ENCODE measurements around the gene LSR.
A peak's percentile ranks its signal among the peaks of the same experiment; 100 is the strongest.
"Not testable (repeated sequence)": the region's sequence is repeated elsewhere in the genome, so short reads cannot be mapped to it uniquely, and the experiment has no call there.

LSR gene

DNA sequence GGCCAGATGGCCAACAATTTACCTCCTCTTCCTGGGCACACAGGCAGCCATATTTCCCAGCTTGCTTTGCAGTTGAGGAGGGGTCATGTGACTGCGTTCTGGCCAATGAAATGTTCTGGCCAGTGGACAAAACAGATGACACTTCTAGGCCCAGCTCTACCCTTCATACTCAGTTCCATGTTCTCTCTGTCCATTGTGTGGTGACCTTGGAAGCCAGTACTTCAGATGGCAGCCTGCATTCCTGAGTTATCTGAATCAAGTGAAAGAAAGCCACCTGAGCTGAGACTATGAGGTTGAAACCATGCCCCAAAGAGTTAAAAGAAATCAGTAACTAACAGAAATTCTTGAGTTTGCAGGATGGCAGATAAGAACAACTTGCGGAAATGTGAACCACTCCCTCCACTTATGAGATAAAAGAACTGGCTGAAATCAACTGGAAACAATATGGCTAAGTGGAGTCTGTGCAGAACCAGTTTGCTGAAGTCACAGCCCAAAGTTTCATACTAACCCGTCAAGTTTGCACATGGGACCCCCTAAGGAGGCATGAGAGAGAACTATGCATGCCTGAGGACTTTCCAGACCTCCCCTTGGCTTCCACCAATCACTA lies 28.4 kb upstream of the LSR start:
- DNase-seq: peak; percentile 11

DNA sequence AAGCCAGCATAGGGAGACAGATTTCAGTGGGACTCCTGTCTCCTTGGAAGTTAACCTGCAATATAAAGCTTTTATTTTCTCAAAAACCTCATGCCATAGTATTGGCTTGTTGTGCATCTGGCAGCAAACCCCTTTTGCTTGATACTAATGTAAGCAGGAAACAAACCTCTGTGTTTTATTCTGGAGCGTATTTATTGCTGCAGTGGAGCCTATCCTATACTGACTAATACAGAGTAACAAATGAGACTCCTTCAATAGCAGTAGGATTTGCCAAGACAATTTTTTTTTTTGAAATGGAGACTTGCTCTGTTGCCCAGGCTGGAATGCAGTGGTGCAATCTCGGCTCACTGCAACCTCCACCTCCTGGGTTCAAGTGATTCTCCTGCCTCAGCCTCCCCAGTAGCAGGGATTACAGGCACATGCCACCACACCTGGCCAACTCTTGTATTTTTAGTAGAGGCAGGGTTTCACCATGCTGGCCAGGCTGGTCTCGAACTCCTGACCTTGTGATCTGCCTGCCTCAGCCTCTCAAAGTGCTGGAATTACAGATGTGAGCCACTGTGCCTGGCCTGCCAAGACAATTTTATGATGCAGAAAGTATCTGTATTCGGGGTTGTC lies 27.7 kb upstream of the LSR start:
- not testable (repeated sequence) for DNase-seq

DNA sequence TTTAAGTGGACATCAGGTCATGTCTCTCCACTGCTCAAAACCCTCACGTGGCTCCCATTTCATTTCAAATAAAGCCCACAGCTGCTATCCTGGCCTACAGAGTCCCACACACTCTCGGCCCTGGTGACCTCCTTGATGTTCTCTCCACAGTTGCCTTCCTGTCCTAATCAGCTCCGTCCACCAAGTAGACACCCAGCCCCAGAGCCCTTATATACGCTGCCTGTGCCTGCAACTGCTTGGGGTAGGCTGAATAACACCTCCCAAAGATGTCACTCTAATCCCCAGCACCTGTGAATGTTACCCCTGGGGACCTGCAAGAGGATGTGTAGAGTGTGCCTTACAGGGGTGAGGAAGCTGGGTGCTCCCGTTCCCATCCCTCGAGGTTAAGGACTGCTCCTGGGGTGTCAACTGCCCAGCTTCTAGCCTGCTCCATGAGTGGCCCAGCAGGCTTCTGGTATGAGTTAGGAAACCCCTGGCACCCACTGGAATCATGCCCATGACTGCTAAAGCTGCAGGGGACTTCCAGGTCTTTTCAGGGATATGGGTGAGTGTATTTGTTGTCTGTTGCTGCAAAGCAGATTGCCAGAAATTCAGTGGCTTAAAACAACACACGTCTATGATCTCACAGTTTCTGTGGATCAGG lies 26.3 kb upstream of the LSR start:
- no peak for DNase-seq

DNA sequence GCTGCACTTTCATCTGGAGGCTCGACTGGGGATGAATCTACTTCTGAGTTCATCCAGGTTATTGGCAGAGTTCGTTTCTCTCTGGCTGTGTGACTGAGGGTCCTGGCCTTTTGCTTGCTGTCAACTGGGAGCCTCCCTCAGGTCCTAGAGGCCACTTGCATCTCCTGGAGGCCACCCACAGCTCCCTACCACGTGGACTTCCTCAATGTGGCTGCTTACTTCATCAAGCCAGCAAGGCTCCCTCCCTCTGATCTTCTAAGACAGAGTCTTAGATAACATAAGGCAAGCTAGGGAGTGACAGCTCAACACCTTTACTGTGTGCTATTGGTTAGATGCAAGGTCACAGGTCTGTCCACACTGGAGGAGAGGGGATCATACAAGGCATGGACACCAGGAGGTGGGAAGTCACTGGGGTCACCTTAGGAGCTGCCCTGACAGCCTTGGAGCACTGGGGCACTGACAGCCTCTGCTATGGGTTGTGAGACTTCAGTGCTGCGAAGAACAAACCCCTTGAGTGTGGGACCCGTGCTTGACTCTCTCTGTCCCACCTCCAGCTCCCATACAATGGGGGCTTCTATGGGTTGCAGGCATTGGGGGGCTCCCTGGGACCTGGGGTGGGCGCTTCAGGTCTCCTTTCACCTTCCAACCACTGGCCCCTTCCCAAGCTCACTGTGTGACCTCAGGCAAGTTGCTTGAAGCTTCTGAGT lies 25.6 kb upstream of the LSR start:
- no peak for DNase-seq

DNA sequence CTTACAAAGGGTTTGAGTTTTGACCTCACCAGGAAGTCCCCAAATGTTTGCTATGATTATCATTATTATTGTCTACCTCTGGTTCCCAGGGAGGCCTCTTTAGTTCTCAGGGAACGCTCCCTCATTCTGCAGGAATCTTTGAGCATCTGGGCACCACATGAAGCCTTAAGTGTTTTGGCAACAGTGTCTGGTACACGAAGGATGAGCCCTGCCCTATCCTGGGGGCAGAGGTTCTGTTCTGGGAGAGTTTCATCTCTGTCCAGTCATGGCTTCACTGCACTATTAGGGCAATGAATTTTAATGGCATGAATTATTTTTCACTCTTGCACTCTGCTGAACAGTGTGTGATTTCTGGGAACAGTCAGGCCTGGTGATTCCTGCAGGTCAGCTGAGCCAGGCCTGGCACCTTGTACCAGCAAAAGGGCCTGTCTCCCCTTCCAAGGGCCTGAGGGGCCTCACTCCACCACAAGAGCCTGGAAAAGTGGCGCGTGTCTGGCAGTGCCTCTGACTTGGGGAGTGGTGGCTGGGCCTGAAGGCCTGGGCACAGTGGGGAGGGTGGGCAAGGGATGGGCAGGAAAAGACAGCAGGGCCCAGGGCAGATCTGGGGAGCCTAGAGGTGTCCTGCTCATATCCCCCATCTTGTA lies 24.8 kb upstream of the LSR start:
- no peak for DNase-seq

DNA sequence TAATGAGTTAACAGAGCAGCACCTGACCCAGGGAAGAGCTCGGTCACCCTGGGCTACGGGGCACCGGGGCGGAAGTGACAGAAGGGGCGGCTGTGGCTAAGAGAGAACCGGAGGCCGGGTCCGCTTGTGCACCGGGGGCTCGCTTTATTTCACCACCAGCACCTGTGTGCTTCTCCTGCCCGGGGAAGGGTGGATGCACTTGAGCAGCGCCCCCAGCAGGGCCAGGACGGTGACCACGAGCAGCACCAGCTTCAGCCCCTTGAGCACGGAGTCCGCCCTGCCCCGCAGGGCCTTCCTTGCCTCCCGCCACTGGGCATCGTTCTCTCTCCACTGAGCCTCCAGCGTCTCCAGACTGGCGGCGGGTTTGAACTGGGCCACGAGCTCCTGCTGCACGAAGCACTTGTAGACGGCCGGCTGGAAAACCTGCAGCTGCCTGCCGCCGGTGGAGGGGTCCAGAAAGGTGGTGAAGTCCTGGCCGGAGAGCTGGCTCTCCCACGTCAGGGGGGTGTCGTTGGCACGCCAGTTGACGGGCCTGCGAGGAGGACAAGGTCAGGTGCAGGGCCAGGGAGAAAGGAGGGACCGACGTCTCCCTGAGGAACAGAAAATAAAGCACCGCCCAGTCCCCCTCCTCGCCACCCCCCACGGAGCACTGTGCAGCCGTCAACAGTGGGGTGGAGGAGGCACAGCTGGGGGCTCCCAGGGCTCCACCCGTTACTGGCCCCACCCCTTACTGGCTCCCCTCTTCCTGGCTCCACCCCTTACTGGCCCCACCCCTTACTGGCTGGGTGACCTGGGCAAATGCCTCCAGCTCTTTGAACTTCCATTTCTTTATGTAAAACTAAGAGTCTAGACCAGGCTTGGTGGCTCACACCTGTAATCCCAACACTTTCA lies 23.9 kb upstream of the LSR start:
- no peak for DNase-seq

DNA sequence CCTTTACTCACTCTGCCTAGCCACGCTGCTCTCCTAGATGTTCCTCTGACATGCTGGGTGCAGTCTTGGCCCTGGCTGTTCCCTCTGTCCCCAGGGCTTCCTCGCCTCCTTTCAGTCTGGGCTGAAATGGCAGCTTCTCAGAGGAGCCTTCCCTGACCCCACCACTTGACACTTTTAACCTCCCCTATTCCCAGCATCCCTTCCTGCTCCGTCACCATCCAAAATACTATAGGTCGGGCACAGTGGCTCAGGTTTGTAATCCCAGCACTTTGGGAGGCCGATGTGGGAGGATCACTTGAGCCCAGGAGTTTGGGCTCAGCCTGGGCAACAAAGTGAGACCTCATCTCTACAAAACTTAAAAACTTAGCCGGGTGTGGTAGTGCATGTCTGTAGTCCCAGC lies 22.9 kb upstream of the LSR start:
- DNase-seq: no peak

DNA sequence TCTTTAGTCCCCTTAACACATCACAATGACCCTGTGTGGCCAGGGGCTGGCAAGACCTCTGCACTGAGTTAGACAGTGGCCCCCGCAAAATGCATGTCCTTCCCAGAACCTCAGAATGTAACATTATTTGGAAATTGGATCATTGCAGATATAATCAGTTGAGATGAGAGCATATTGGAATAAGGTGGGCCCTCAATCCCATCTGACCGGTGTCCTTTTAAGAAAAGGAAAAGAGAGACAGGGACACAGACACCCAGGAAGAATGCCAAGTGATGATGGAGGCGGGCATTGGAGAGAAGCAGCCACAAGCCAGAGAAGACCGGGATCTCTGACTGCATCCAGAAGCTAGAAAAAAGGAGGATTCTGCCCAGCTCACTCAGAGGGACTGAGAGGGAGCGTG lies 22.1 kb upstream of the LSR start:
- DNase-seq: no peak

DNA sequence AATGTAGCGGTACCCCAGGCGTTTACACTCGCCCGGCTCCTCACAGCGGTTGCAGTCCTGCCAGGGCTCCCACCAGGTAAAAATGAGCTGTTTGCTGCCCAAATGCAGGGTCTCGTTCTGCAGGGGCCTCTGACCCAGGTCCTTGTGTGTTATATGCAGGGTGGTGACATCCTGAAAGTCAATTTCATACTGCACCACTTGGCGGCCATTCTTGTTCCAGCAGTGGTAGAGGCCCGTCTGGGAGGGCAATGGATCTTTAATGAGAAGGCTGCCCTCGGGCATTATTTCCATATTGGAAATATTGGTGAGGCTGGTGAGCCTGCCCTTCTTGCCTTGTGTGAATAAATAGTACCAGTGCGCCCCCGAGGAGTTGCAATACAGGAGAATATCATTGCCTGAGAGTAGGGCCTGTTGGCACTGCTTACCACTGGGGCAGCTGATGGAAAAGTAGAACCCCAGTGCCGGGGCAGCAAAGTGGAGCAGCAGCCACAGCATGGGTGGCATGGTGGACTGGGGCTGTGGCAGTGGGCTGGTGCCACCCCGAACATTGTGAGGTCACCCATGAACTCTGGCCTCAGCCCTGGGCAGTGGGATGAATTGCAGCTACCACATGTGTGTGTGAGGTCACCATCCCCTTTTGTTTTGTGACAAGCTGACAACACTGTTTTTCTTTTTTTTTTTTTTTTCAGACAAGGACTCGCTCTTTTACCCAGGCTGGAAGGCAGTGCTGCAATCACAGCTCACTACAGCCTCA lies 20.4 kb upstream of the LSR start, which contains the start of gene FAM187B:
FAM187B (minus strand) TSS at position 563 of the 754 bp plus-strand sequence; CDS start at position 504, 59 bp downstream.
- DNase-seq: no peak

DNA sequence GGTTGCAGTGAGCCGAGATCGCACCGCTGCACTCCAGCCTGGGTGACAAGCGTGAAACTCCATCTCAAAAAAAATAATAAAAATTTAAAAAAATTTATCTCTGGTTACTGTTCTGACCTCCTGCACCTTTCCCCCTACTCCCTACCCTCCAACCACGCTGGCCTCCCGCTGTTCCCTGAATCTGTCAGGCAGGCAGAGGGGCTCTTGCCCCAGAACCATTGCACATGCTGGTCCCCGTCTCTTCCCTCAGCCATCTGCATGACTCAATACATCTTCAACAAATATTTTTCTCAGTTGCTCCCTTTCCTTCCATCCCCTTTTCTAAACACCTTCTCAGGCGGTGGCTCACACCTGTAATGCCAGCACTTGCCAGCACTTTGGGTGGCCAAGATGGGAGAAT lies 19.2 kb upstream of the LSR start:
- DNase-seq: no peak

DNA sequence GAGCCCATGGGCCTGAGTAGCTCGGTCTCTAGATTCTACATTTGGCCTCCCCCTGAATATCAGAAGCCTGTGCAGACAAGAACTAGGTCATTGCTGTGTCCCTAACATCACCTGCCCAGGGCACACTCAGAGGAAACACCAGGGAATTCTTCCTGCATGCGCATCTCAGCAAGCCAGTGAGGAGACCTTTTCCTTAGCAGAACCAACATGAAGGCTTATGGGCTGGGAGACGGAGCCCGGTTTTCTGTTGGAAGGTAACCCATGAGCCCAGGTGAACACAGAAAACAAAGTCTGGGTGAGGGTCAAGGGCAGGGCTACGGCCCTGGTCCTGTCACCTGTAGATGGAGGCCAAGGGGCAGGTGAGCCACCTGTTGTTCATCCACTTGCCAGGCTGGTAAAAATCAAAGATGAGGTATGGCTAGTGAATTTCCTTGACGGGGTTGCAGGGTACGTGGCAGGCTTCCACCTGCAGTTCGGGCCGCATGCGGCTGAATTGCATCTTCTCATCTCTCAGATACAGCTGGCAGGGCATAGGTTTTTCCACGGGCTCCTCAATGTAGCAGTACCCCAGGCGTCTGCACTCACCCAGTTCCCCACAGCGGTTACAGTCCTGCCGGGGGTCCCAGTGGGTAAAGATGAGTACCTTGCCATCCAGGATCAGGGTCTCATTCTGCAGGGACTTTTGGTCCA lies 16.7 kb upstream of the LSR start:
- DNase-seq: no peak

DNA sequence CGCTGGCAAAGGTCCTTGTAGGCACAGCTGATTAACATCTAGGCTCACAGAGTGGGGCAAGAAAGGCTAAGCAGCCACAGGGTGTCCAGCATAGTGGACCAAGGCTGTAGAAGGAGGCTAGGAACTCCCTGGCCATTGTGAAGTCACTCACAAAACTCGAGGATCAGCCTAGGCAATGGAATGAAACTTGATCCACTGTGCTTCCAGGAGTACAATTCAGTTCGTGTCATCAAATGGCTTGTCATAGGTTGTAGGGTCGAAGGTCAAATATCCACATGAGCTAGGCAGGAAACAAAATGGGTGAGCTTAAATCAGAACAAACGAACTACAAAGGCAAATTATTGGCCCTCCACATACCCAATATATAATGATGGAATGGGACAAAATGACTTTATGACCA lies 15.9 kb upstream of the LSR start:
- DNase-seq: no peak

DNA sequence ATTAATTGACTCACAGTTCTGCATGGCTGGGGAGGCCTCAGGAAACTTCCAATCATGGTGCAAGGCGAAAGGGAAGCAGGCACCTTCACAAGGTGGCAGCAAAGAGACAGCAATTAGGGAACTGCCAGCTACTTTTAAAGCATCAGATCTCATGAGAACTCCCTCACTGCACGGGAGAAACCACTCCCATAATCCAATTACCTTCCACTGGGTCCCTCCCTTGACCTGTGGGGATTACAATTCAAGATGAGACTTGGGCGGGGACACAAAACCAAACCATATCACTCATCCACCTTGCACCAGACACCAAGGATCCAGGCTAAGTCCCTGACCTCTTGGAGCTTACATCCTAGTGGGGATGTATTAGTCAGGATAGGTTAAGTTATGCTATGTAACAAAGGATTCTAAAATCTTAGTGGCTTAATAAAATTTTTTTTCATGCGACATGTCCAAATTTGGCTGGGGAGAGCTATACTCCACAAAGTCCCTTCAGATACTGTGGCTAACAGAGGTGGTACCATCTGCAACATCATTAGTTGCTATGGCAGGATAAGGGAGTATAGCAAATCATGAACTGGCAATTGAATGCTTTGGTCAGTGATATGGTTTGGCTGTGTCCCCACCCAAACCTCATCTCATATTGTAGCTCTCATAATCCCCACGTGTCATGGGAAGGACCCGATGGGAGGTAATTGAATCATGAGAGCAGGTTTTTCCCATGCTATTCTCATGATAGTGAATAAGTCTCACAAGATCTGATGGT lies 12.0 kb upstream of the LSR start:
- DNase-seq: no peak

DNA sequence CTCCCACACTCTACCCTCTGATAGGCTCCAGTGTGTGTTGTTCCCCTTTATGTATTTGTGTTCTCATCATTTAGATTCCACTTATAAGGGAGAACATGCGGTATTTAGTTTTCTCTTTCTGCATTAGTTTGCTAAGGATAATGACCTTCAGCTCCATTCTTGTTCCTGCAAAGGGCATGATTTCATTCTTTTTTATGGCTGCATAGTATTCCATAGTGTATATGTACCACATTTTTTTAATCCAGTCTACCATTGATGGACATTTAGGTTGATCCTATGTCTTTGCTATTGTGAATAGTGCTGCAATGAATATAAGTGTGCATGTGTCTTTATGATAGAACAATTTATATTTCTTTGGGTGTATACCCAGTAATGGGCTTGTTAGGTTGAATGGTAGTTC lies 9.2 kb upstream of the LSR start:
- not testable (repeated sequence) for DNase-seq

DNA sequence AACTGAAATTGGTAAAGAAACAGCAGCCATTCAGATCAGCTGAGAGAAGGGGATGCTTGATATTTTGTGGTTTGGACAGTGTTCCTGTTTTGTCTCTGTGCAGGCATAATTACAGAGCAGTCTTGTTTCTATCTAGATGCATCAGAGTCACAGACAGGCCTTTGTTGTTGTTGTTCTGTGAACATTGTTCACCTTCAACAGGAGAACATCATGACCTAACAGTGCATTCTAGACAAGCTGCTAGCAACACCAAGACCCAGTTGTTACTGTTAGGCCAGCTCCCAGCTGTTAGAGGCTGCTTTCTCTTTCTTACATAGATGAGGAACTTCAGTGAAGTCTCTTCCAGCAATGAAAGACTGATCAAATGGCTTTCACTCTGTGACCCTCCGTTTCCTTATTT lies 8.5 kb upstream of the LSR start:
- DNase-seq: no peak

DNA sequence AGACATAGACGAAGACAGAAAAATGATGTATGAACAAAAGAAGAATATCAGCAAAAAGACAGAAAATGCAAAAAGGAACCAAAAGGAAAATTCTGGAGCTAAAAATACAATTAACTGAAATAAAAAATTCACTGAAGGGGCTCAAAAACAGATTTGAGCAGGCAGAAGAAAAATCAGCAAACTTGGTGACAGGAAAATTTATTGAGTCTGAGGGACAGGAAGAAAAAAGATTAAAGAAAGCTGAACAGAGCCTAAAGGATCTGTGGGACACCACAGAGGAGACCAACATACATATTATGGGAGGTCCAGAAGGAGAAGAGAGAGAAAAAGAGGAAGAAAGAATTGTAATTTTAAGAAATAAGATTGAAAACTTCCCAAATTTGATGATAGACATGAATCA lies 7.4 kb upstream of the LSR start:
- no peak for DNase-seq

DNA sequence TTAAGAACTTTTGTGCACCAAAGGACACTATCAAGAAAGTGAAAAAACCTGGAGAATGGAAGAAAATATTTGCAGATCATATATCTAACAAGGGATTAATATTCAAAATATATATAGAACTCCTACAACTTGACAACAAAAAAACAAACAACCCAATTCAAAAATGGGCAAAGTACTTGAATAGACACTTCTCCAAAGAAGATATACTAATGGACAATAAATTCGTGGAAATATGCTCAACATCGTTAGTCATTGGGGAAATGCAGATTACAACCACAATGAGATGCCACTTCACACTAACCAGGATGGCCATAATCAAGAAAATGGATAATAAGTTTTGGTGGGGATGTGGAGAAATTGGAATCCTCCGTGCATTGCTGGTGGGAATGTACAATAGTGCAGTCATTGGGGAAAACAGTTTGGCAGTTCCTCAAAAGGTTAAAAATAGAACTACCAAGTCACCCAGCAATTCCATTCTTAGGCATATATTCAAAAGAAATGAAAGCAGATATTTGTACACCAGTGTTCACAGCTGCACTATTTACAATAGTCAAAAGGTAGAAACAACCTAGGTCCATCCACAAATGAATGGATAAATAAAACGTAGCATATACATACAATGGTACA lies 2.2 kb upstream of the LSR start:
- no peak for DNase-seq

DNA sequence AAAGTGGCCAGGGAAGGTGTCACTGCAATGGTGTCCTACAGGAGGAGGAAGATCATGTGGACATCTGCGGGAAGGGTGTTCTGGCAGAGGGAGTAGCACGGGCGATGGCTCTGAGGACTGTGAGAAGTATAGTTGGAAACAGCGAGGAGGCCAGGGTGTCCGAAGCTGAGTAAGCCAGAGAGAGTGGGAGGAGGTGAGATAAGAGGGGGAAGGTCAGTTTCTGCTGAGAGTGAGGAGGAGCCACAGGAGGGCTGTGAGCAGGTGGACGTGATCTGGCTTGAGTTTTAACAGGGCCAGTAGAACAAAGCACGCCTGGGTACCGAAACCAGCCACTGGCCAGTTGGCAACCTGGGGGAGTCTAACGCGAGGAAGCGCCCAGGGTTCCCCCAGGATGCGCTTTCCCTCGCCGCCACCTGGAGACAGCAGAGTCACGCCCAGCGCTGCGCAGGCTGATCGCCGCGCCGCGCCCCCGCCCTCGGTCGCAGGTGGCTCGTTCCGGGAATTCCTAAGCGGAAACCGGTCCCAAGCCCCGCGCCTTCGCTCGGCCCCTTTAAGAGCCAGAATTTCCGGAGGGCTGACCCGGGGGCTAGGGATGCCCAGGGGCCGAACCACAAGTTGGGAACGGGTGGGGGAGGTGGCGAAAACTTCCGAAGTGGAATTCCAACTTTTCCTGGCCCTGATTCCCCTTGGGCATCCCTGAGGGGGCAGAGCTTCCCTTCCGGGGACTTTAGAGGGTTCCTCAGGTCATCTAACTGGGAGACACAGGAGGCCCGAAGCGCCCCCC lies 1.1 kb upstream of the LSR start:
- peak; percentile 79 for DNase-seq

Measured in NCI-H2171 treated with DMSO at 0.1 percent for 48 hours (cell line).